Small intestine (tissue), 7 donors: Measurements from ENCODE around the gene PIEZO2. TPM values are rescaled to one million over a fixed set of nuclear protein-coding genes. Genes with fewer than 3 reads are reported as not detected.
"Not testable (repeated sequence)": the region's sequence is repeated elsewhere in the genome, so short reads cannot be mapped to it uniquely, and the experiment has no call there.

Experiments
- DNase-seq, 2 donors: peaks; one replicate each; pipeline versions ENCODE4 v3.0.0 to v3.0.0-alpha.2; 2013
- FAIRE-seq: peaks from 2 replicates; lab custom pipeline; 2012; peaks lifted over from hg19 to GRCh38; lab: Jason Lieb, UNC
- H3K27ac ChIP-seq, 3 donors: one replicate each; pipeline ENCODE4 v1.5.1; 2013; ENCODE audit warnings: low read length in 2 of 3, mild to moderate bottlenecking in 2 of 3, control low read depth in 1 of 3, inconsistent platforms in 1 of 3, low read depth in 1 of 3, moderate library complexity in 1 of 3
- H3K27me3 ChIP-seq, 3 donors: one replicate each; pipeline ENCODE4 v1.6.1; 2013; ENCODE audit warnings: low read length in 3 of 3, inconsistent platforms in 1 of 3; ENCODE audit not compliant: control insufficient read depth in 3 of 3, insufficient read depth in 3 of 3
- H3K36me3 ChIP-seq, 3 donors: one replicate each; pipeline ENCODE4 v1.6.1; 2013; ENCODE audit warnings: low read length in 3 of 3, inconsistent platforms in 1 of 3, low read depth in 1 of 3, mild to moderate bottlenecking in 1 of 3, moderate library complexity in 1 of 3; ENCODE audit not compliant: control insufficient read depth in 3 of 3, insufficient read depth in 2 of 3
- H3K4me1 ChIP-seq, 3 donors: one replicate each; pipeline ENCODE4 v1.6.1; 2013; ENCODE audit warnings: low read length in 2 of 3, inconsistent platforms in 1 of 3, low read depth in 1 of 3, mild to moderate bottlenecking in 1 of 3, moderate library complexity in 1 of 3; ENCODE audit not compliant: control insufficient read depth in 3 of 3, insufficient read depth in 2 of 3
- H3K4me3 ChIP-seq, 3 donors: one replicate each; pipeline ENCODE4 v1.5.1; 2013; ENCODE audit warnings: low read length in 3 of 3, control low read depth in 1 of 3, inconsistent platforms in 1 of 3, low read depth in 1 of 3, mild to moderate bottlenecking in 1 of 3, moderate library complexity in 1 of 3
- H3K9me3 ChIP-seq, 2 donors: one replicate each; pipeline ENCODE4 v1.6.1; 2013; ENCODE audit warnings: low read depth in 1 of 2, low read length in 1 of 2; ENCODE audit not compliant: control insufficient read depth in 2 of 2, insufficient read depth in 1 of 2
- WGBS, 3 donors: extraction: QIAGEN DNeasy Blood & Tissue Kit; methylation state at CpG; one replicate each; pipeline ENCODE4 v1.1.7; 2013; 5-methylcytosine and 5-hydroxymethylcytosine counted together
- polyA plus RNA-seq, 4 donors: library from polyadenylated mRNA; stranded (reverse) in 3 of 4; unstranded in 1 of 4; fragments of 200-250 nt in 3 of 4; fragments of 120-200 nt in 1 of 4; gene quantifications; one replicate each; pipeline versions ENCODE4 v1.2.1 to v1.2.3, GENCODE V29; 2013
- donor health status: healthy with polysubstance abuse.
- donor health status: control.
- donor health status: control.
- donor health status: Bipolar disorder and iron deficiency.
- donor health status: healthy.

PIEZO2 gene
- polyA plus RNA-seq, 4 donors: 0.81 to 30.2 (median 1.8) TPM; not detected in 1

GRCh38 chr18:10669441-10670100 lies 479.8 kb downstream of the PIEZO2 start:
- FAIRE-seq (no peak), DNase-seq (no peak)
- WGBS, 3 donors: 75 to 82% (median 75%) methylated on average over 7 of the region's 7 CpGs
- H3K9me3 ChIP-seq: no peaks in the 10 kb centered on the region
- H3K4me3 ChIP-seq: no peak overlapping the region
- no peaks in the 10 kb centered on the region for H3K4me1 ChIP-seq
- no peaks in the 10 kb centered on the region for H3K36me3 ChIP-seq
- no peak overlapping the region for H3K27ac ChIP-seq
- H3K27me3 ChIP-seq: no peaks in the 10 kb centered on the region

GRCh38 chr18:10663750-10664149 lies 485.6 kb downstream of the PIEZO2 start:
- H3K4me3 ChIP-seq: no peak overlapping the region
- H3K36me3 ChIP-seq: no peaks in the 10 kb centered on the region
- H3K4me1 ChIP-seq: no peaks in the 10 kb centered on the region
- WGBS, 3 donors: 75 to 81% (median 80%) methylated on average over 9 of the region's 9 CpGs
- H3K9me3 ChIP-seq: no peaks in the 10 kb centered on the region
- FAIRE-seq (no peak), DNase-seq (no peak)
- H3K27me3 ChIP-seq: no peaks in the 10 kb centered on the region
- H3K27ac ChIP-seq: no peak overlapping the region

- Histone ChIP-seq H3K4me1 (no peaks in the 10 kb centered on the region), H3K36me3 (no peaks in the 10 kb centered on the region), H3K4me3 (no peak overlapping the region), H3K27me3 (no peaks in the 10 kb centered on the region), H3K27ac (no peak overlapping the region), H3K9me3 (no peaks in the 10 kb centered on the region)
- peak in 1 of 2 donors; percentile 8 for DNase-seq
- 90 to 94% (median 90%) methylated on average over 2 of the region's 2 CpGs for WGBS, 3 donors
- no peak for FAIRE-seq
Observed at GRCh38 chr18:10661317-10661716, 488.1 kb downstream of the PIEZO2 start.

GRCh38 chr18:10660179-10660884 lies 489.0 kb downstream of the PIEZO2 start:
- WGBS, 3 donors: 56 to 63% (median 61%) methylated on average over 13 of the region's 13 CpGs
- H3K4me1 ChIP-seq: no peaks in the 10 kb centered on the region
- FAIRE-seq (no peak), DNase-seq (no peak)
- peak overlapping the region in 1 of 3 donors; percentile 5 for H3K27ac ChIP-seq
- no peaks in the 10 kb centered on the region for H3K9me3 ChIP-seq
- no peaks in the 10 kb centered on the region for H3K27me3 ChIP-seq
- H3K36me3 ChIP-seq: no peaks in the 10 kb centered on the region
- H3K4me3 ChIP-seq: no peak overlapping the region

- H3K4me3 ChIP-seq: no peak overlapping the region
- DNase-seq: no peak
- H3K27ac ChIP-seq: no peak overlapping the region
- H3K4me1 ChIP-seq: no peaks in the 10 kb centered on the region
- H3K9me3 ChIP-seq: no peaks in the 10 kb centered on the region
- no peak for FAIRE-seq
- H3K36me3 ChIP-seq: no peaks in the 10 kb centered on the region
- 50 to 54% (median 53%) methylated on average over 5 of the region's 5 CpGs for WGBS, 3 donors
- H3K27me3 ChIP-seq: no peaks in the 10 kb centered on the region
Observed at GRCh38 chr18:10659594-10659993, 489.8 kb downstream of the PIEZO2 start.

- Histone ChIP-seq H3K36me3 (no peaks in the 10 kb centered on the region), H3K27me3 (no peaks in the 10 kb centered on the region), H3K27ac (no peak overlapping the region), H3K4me3 (no peak overlapping the region), H3K9me3 (no peaks in the 10 kb centered on the region), H3K4me1 (no peaks in the 10 kb centered on the region)
- FAIRE-seq (no peak), DNase-seq (no peak)
- WGBS, 3 donors: 49 to 64% (median 53%) methylated on average over 5 of the region's 5 CpGs
Observed at GRCh38 chr18:10659000-10659399, 490.4 kb downstream of the PIEZO2 start.

GRCh38 chr18:10644003-10644402 lies 505.4 kb downstream of the PIEZO2 start:
- FAIRE-seq, DNase-seq, H3K9me3 ChIP-seq, H3K36me3 ChIP-seq, H3K27me3 ChIP-seq, H3K4me1 ChIP-seq, H3K4me3 ChIP-seq, H3K27ac ChIP-seq: not testable (repeated sequence)
- 59 to 76% (median 62%) methylated on average over 4 of the region's 5 CpGs for WGBS, 3 donors

GRCh38 chr18:10642915-10643524 lies 506.3 kb downstream of the PIEZO2 start:
- FAIRE-seq, H3K4me1 ChIP-seq, H3K36me3 ChIP-seq, H3K9me3 ChIP-seq, H3K4me3 ChIP-seq, H3K27ac ChIP-seq, H3K27me3 ChIP-seq, DNase-seq: not testable (repeated sequence)
- 35 to 88% (median 57%) methylated on average over 1 of the region's 5 CpGs for WGBS, 3 donors
